OCI-LY3 (cell line): ENCODE data around the gene CHID1.

ENCODE experiments used
- EZH2phosphoT487 ChIP-seq: fragments of 200-600 bp; shearing (Covaris generic); IDR thresholded peaks from 2 replicates; pipeline ENCODE4 v1.6.1; 2018; ENCODE audit warnings: antibody characterized with exemption, mixed run types, low read depth
- TF ChIP-seq, protein P1 (sequence below): fragments of 200-600, 300-600 bp; sonication (generic); IDR thresholded peaks from 2 replicates; pipeline ENCODE4 v1.5.1; 2014; ENCODE audit warnings: antibody characterized with exemption, low read length, low read depth

DNA sequence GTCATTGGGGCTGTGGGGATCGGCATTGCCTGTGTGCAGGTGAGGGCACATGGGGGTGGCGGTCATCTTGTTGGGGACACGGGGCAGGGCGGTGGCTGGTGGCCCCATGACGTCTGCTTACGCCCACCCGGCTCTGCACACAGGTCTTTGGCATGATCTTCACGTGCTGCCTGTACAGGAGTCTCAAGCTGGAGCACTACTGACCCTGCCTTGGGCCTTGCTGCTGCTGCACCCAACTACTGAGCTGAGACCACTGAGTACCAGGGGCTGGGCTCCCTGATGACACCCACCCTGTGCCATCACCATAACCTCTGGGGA, 72.7 kb downstream of the CHID1 start:
- TF ChIP-seq, protein P1, sequence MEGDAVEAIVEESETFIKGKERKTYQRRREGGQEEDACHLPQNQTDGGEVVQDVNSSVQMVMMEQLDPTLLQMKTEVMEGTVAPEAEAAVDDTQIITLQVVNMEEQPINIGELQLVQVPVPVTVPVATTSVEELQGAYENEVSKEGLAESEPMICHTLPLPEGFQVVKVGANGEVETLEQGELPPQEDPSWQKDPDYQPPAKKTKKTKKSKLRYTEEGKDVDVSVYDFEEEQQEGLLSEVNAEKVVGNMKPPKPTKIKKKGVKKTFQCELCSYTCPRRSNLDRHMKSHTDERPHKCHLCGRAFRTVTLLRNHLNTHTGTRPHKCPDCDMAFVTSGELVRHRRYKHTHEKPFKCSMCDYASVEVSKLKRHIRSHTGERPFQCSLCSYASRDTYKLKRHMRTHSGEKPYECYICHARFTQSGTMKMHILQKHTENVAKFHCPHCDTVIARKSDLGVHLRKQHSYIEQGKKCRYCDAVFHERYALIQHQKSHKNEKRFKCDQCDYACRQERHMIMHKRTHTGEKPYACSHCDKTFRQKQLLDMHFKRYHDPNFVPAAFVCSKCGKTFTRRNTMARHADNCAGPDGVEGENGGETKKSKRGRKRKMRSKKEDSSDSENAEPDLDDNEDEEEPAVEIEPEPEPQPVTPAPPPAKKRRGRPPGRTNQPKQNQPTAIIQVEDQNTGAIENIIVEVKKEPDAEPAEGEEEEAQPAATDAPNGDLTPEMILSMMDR, result no peak
- TF ChIP-seq EZH2phosphoT487, result no peak
